ENCODE measurements around the gene AQP12A.

DNA sequence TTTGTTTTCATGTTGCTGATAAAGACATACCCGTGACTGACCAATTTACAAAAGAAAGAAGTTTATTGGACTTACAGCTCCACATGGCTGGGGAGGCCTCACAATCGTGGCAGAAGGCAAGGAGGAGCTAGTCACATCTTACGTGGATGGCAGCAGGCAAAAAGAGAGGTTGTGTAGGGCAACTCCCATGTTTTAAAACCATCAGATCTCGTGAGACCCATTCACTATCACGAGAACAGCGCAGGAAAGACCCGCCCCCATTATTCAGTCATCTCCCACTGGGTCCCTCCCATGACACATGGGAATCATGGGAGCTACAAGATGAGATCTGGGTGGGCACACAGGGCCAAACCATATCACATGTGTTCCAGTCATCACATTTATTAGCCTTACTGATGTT is 16.8 kb downstream of the AQP12A start:
- TF ChIP-seq, protein P1, sequence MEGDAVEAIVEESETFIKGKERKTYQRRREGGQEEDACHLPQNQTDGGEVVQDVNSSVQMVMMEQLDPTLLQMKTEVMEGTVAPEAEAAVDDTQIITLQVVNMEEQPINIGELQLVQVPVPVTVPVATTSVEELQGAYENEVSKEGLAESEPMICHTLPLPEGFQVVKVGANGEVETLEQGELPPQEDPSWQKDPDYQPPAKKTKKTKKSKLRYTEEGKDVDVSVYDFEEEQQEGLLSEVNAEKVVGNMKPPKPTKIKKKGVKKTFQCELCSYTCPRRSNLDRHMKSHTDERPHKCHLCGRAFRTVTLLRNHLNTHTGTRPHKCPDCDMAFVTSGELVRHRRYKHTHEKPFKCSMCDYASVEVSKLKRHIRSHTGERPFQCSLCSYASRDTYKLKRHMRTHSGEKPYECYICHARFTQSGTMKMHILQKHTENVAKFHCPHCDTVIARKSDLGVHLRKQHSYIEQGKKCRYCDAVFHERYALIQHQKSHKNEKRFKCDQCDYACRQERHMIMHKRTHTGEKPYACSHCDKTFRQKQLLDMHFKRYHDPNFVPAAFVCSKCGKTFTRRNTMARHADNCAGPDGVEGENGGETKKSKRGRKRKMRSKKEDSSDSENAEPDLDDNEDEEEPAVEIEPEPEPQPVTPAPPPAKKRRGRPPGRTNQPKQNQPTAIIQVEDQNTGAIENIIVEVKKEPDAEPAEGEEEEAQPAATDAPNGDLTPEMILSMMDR (IDR thresholded peaks at IDR 0.05) = no peak
- no peak for TF ChIP-seq EZH2 (IDR thresholded peaks at IDR 0.05)
- TF ChIP-seq EZH2phosphoT487 (IDR thresholded peaks at IDR 0.05) = no peak
